GM18870 (cell line): ENCODE data around the gene CAAP1.
"Not testable (repeated sequence)": the region's sequence is repeated elsewhere in the genome, so short reads cannot be mapped to it uniquely, and the experiment has no call there.

Experiments used
- ATAC-seq: cut with Tn5 transposase; IDR thresholded peaks from one replicate; pipeline ENCODE4 v1.9.1; 2021; ENCODE audit warnings: moderate library complexity; ENCODE audit not compliant: unreplicated experiment

The CAAP1 gene

GRCh38 chr9:26892251-26893029 lies at the start of gene CAAP1:
CAAP1 (minus strand) TSS chr9:26892802; CDS start chr9:26892715, 87 bp downstream.
- peak; percentile 88 for ATAC-seq

GRCh38 chr9:26940779-26941178 lies 48.2 kb upstream of the CAAP1 start:
- no peak for ATAC-seq

- ATAC-seq, result no peak
These were observed 47.5 kb upstream of the CAAP1 start for GRCh38 chr9:26939955-26940711.

- no peak for ATAC-seq
These were observed 45.3 kb upstream of the CAAP1 start for GRCh38 chr9:26937816-26938371.

GRCh38 chr9:26935847-26936246 lies 43.2 kb upstream of the CAAP1 start:
- ATAC-seq, result no peak

GRCh38 chr9:26928902-26929495 lies 36.4 kb upstream of the CAAP1 start:
- no peak for ATAC-seq

- no peak for ATAC-seq
These were observed 33.0 kb upstream of the CAAP1 start for GRCh38 chr9:26925609-26926008.

- ATAC-seq, result no peak
These were observed 27.1 kb upstream of the CAAP1 start for GRCh38 chr9:26919698-26920097.

GRCh38 chr9:26913138-26913668 lies 20.6 kb upstream of the CAAP1 start:
- ATAC-seq, result no peak

- no peak for ATAC-seq
These were observed 12.1 kb upstream of the CAAP1 start for GRCh38 chr9:26904671-26905070.

- ATAC-seq, result no peak
These were observed 11.5 kb upstream of the CAAP1 start for GRCh38 chr9:26904070-26904469.

- ATAC-seq, result no peak
These were observed 551 bp upstream of the CAAP1 start for GRCh38 chr9:26893030-26893676.

- ATAC-seq, result no peak
These were observed 876 bp downstream of the CAAP1 start for GRCh38 chr9:26891726-26892125.

- ATAC-seq, result no peak
These were observed 4.3 kb downstream of the CAAP1 start for GRCh38 chr9:26888271-26888670.

- no peak for ATAC-seq
These were observed 10.4 kb downstream of the CAAP1 start for GRCh38 chr9:26882154-26882553.

- no peak for ATAC-seq
These were observed 12.3 kb downstream of the CAAP1 start for GRCh38 chr9:26880262-26880661.

GRCh38 chr9:26875155-26875554 lies 17.4 kb downstream of the CAAP1 start:
- ATAC-seq, result not testable (repeated sequence)

- ATAC-seq, result no peak
These were observed 22.3 kb downstream of the CAAP1 start for GRCh38 chr9:26870292-26870691.

- ATAC-seq, result no peak
These were observed 29.5 kb downstream of the CAAP1 start for GRCh38 chr9:26863074-26863473.

GRCh38 chr9:26856413-26857032 lies 36.1 kb downstream of the CAAP1 start:
- ATAC-seq, result peak; percentile 79
